ENCODE data around the gene MUC5B.

GRCh38 chr11:1283906-1284305, 61.0 kb downstream of the MUC5B start:
- TF ChIP-seq CTCF (IDR thresholded peaks at IDR 0.05; ENCODE audit: low read length) (no peak), EZH2 (IDR thresholded peaks at IDR 0.05; ENCODE audit: borderline replicate concordance, low read length) (no peak)

Data from OCI-LY1 (cell line).